OCI-LY7 (cell line): ENCODE results near the gene TWIST2. TPM values are rescaled to one million over a fixed set of nuclear protein-coding genes. Genes with fewer than 3 reads are reported as not detected.

Experiments
- BruUV-seq: library from RNA; stranded (reverse); fragments of 400-500 nt; replicated peaks from 2 replicates; lab custom pipeline; 2021; lab: Mats Ljungman, UMichigan
- CTCF ChIA-PET: fragments of 300-600 bp; sonication (Branson Sonifier 250); formaldehyde crosslinking; loops from one replicate; lab custom pipeline; 2022; ENCODE audit warnings: antibody characterized with exemption; ENCODE audit not compliant: unreplicated experiment; lab: Charles Lee
- POLR2A ChIA-PET: fragments of 300-600 bp; sonication (Branson Sonifier 250); formaldehyde crosslinking; loops from one replicate; lab custom pipeline; 2022; ENCODE audit warnings: antibody characterized with exemption; lab: Charles Lee
- DNase-seq: peaks from one replicate; pipeline ENCODE4 v3.0.0-alpha.2; 2015; ENCODE audit warnings: low spot score
- H2AFZ ChIP-seq: fragments of 200-600 bp; sonication (generic), shearing (Covaris generic); 2 replicates; pipeline ENCODE4 v1.6.1; 2014; ENCODE audit warnings: mild to moderate bottlenecking, antibody characterized with exemption, low read length, moderate library complexity
- H3K27ac ChIP-seq: fragments of 200-600 bp; sonication (generic); 2 replicates; pipeline ENCODE4 v1.5.1; 2014; ENCODE audit warnings: mixed run types, low read depth, mild to moderate bottlenecking, moderate library complexity, low read length, inconsistent platforms; ENCODE audit not compliant: poor library complexity, severe bottlenecking
- H3K36me3 ChIP-seq: fragments of 200-600 bp; sonication (generic); 2 replicates; pipeline ENCODE4 v1.6.1; 2014; ENCODE audit warnings: mild to moderate bottlenecking, antibody characterized with exemption, low read length, moderate library complexity, mixed read lengths; ENCODE audit not compliant: insufficient read depth
- H3K4me1 ChIP-seq: fragments of 200-600 bp; sonication (generic); 2 replicates; pipeline ENCODE4 v1.5.1; 2014; ENCODE audit warnings: mild to moderate bottlenecking, low read length; ENCODE audit not compliant: insufficient read depth, poor library complexity, severe bottlenecking
- H3K4me2 ChIP-seq: fragments of 200-600 bp; sonication (generic); 2 replicates; pipeline ENCODE4 v1.6.1; 2014; ENCODE audit warnings: mild to moderate bottlenecking, low read length
- H3K4me3 ChIP-seq: fragments of 200-600 bp; sonication (generic); 2 replicates; pipeline ENCODE4 v1.5.1; 2014; ENCODE audit warnings: mild to moderate bottlenecking, low read depth, low read length; ENCODE audit not compliant: poor library complexity, severe bottlenecking
- H3K79me2 ChIP-seq: fragments of 200-600 bp; sonication (generic); 2 replicates; pipeline ENCODE4 v1.6.1; 2016; ENCODE audit warnings: low read depth, mild to moderate bottlenecking, low read length, moderate library complexity, mixed read lengths; ENCODE audit not compliant: insufficient read depth
- H3K9me2 ChIP-seq: fragments of 200-600 bp; sonication (generic); 2 replicates; pipeline ENCODE4 v1.6.1; 2016; ENCODE audit warnings: mild to moderate bottlenecking, low read length, mixed read lengths; ENCODE audit not compliant: insufficient read depth
- H3K9me3 ChIP-seq: fragments of 200-600 bp; sonication (generic); 2 replicates; pipeline ENCODE4 v1.6.1; 2014; ENCODE audit warnings: mild to moderate bottlenecking, mixed run types, low read length, mixed read lengths
- H4K20me1 ChIP-seq: fragments of 200-600 bp; sonication (generic); 2 replicates; pipeline ENCODE4 v1.6.1; 2014; ENCODE audit warnings: mild to moderate bottlenecking, antibody characterized with exemption, low read length, moderate library complexity, mixed read lengths; ENCODE audit not compliant: insufficient read depth
- EZH2phosphoT487 ChIP-seq: fragments of 200-600 bp; sonication (generic); IDR thresholded peaks from 2 replicates; pipeline ENCODE4 v1.6.1; 2018; ENCODE audit warnings: low read depth, borderline replicate concordance, mild to moderate bottlenecking, mixed run types, antibody characterized with exemption, low read length, moderate library complexity, mixed read lengths
- intact Hi-C: fragments of 100-400 bp; cut with micrococcal nuclease; formaldehyde crosslinking; loops from one replicate; pipeline ENCODE4 v1.10.0; 2022; ENCODE audit not compliant: unreplicated experiment
- total RNA-seq, 2 experiments: library from RNA; depleted of rRNA in 1 of 2; stranded (reverse); fragments of >200 nt in 1 of 2; shearing (Covaris generic) in 1 of 2; gene quantifications; 2 replicates each; pipeline ENCODE4 v1.2.3, GENCODE V29; 2014 to 2022
- TF ChIP-seq, protein P1 (sequence below): fragments of 200-600 bp; sonication (generic); conservative IDR thresholded peaks from 2 replicates; pipeline ENCODE4 v1.5.1; 2014; ENCODE audit warnings: mild to moderate bottlenecking, antibody characterized with exemption, low read length, moderate library complexity, mixed read lengths

TWIST2 gene
- total RNA-seq, 2 experiments from 2014 or later: not detected

DNA sequence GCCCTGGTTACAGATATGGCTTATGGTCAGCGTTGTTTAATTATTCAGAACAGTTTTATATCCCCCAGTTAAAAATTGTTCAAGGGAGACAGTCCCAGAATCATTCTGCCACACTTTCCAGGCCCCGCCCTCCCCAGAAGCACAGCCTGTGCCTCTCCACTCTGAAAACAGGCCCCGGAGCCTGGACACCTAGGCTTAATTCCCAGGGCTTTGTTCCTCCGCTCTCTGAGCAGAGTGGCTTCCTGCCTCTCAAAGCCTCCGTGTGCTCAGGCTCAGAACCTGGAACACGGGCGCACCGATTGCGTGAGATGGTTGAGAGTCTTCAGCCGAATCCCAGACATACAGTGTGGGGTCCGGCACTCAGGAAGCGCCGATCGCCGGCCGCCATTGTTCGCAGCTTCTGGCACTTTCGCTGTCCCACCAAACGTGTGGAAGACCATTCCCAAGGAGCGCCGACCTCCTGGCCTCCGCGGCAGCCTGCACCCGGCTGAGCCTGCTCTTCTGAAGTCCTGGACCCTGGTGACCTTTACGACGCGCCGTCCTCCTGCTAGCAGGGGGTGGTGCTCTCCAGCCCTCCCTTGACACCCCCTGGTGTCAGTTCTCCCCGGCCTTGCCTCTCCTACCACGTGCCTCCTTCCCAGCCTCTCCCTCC is 45.6 kb downstream of the TWIST2 start:
- no peak overlapping the region for H2AFZ ChIP-seq
- no peaks in the 10 kb centered on the region for H3K79me2 ChIP-seq
- TF ChIP-seq EZH2phosphoT487: no peak
- H3K4me1 ChIP-seq: no peaks in the 10 kb centered on the region
- H3K4me2 ChIP-seq: no peak overlapping the region
- H3K36me3 ChIP-seq: no peaks in the 10 kb centered on the region
- DNase-seq: no peak
- intact Hi-C loops: no loop called here
- no TSS peak for BruUV-seq
- ChIA-PET CTCF (no interaction called here), POLR2A (no interaction called here)
- H3K9me3 ChIP-seq: no peaks in the 10 kb centered on the region
- no peak overlapping the region for H3K27ac ChIP-seq
- no peaks in the 10 kb centered on the region for H4K20me1 ChIP-seq
- H3K4me3 ChIP-seq: no peak overlapping the region
- no peaks in the 10 kb centered on the region for H3K9me2 ChIP-seq

- no TSS peak for BruUV-seq
- no peak for DNase-seq
- intact Hi-C loops: no loop called here
- no peak overlapping the region for H3K4me3 ChIP-seq
- no peaks in the 10 kb centered on the region for H3K9me2 ChIP-seq
- no peaks in the 10 kb centered on the region for H3K79me2 ChIP-seq
- CTCF ChIA-PET: no interaction called here
- H3K4me2 ChIP-seq: no peak overlapping the region
- POLR2A ChIA-PET: no interaction called here
- TF ChIP-seq, protein P1, sequence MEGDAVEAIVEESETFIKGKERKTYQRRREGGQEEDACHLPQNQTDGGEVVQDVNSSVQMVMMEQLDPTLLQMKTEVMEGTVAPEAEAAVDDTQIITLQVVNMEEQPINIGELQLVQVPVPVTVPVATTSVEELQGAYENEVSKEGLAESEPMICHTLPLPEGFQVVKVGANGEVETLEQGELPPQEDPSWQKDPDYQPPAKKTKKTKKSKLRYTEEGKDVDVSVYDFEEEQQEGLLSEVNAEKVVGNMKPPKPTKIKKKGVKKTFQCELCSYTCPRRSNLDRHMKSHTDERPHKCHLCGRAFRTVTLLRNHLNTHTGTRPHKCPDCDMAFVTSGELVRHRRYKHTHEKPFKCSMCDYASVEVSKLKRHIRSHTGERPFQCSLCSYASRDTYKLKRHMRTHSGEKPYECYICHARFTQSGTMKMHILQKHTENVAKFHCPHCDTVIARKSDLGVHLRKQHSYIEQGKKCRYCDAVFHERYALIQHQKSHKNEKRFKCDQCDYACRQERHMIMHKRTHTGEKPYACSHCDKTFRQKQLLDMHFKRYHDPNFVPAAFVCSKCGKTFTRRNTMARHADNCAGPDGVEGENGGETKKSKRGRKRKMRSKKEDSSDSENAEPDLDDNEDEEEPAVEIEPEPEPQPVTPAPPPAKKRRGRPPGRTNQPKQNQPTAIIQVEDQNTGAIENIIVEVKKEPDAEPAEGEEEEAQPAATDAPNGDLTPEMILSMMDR: no peak
- no peak for TF ChIP-seq EZH2phosphoT487
- H3K36me3 ChIP-seq: no peaks in the 10 kb centered on the region
- no peaks in the 10 kb centered on the region for H3K4me1 ChIP-seq
- no peak overlapping the region for H2AFZ ChIP-seq
- H3K9me3 ChIP-seq: no peaks in the 10 kb centered on the region
- H4K20me1 ChIP-seq: no peaks in the 10 kb centered on the region
- H3K27ac ChIP-seq: no peak overlapping the region
Observed at GRCh38 chr2:238894226-238894949, 46.5 kb downstream of the TWIST2 start.

DNA sequence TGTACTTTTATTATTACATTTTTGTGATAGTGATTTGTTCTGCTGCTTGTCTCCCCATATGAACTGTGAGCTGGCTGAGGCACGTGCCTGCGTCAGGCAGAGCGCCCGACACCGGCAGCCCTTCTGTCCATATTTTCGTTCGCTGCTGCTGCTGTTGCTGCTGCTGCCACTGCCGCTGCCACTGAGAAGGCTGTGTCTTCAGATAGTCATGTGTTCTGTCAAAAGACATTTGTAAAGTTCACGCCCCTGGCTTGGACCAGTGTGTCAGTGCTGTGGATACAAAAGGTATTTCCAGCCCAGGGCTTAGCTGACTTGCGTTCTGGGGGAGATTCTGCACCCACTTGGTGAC is 47.0 kb downstream of the TWIST2 start:
- no peak overlapping the region for H2AFZ ChIP-seq
- no peaks in the 10 kb centered on the region for H3K79me2 ChIP-seq
- CTCF ChIA-PET: no interaction called here
- no peak for DNase-seq
- intact Hi-C loops: no loop called here
- TF ChIP-seq EZH2phosphoT487: no peak
- TF ChIP-seq, protein P1: no peak
- H3K4me3 ChIP-seq: no peak overlapping the region
- H3K9me3 ChIP-seq: no peaks in the 10 kb centered on the region
- H4K20me1 ChIP-seq: no peaks in the 10 kb centered on the region
- BruUV-seq: no TSS peak
- H3K27ac ChIP-seq: no peak overlapping the region
- POLR2A ChIA-PET: no interaction called here
- no peaks in the 10 kb centered on the region for H3K9me2 ChIP-seq
- H3K36me3 ChIP-seq: no peaks in the 10 kb centered on the region
- H3K4me2 ChIP-seq: no peak overlapping the region
- no peaks in the 10 kb centered on the region for H3K4me1 ChIP-seq
